H1 (cell line): ENCODE data around the gene NCBP1. TPM values are rescaled to one million over a fixed set of nuclear protein-coding genes. Genes with fewer than 3 reads are reported as not detected.

Experiments
- CHD2 ChIP-seq: IDR thresholded peaks from 2 replicates; pipeline ENCODE4 v1.6.1; 2012; ENCODE audit warnings: low read length, improper control_type of control experiment
- CHD7 ChIP-seq: fragments of 300-600 bp; sonication (generic); IDR thresholded peaks from 2 replicates; pipeline ENCODE4 v1.7.1; 2012; ENCODE audit warnings: low read length, moderate library complexity, mild to moderate bottlenecking, inconsistent platforms; ENCODE audit not compliant: insufficient replicate concordance
- EGR1 ChIP-seq: IDR thresholded peaks from 2 replicates; pipeline ENCODE4 v1.6.1; 2011; ENCODE audit warnings: low read depth, low read length, borderline replicate concordance
- GABPA ChIP-seq: IDR thresholded peaks from 2 replicates; pipeline ENCODE4 v1.6.1; 2011; ENCODE audit warnings: mild to moderate bottlenecking, low read length, moderate library complexity, borderline replicate concordance; ENCODE audit not compliant: insufficient read depth
- MAX ChIP-seq: IDR thresholded peaks from 2 replicates; pipeline ENCODE4 v1.6.1; 2012; ENCODE audit warnings: inconsistent platforms
- NRF1 ChIP-seq: IDR thresholded peaks from 2 replicates; pipeline ENCODE4 v1.6.1; 2011; ENCODE audit warnings: mild to moderate bottlenecking, low read depth, low read length, improper control_type of control experiment
- POLR2A ChIP-seq, 2 experiments: IDR thresholded peaks; 1 replicate in 1 of 2; 2 replicates in 1 of 2; pipeline ENCODE4 v1.6.1; 2011; ENCODE audit warnings: low read depth in 2 of 2, low read length in 2 of 2, mild to moderate bottlenecking in 2 of 2; ENCODE audit errors: control extremely low read depth in 1 of 2
- SIX5 ChIP-seq: IDR thresholded peaks from 2 replicates; pipeline ENCODE4 v1.6.1; 2011; ENCODE audit warnings: mild to moderate bottlenecking, low read depth, low read length
- polyA plus RNA-seq, 7 experiments: library from polyadenylated mRNA; depleted of rRNA in 3 of 7; stranded (reverse) in 5 of 7; unstranded in 2 of 7; fragments of >200 nt in 5 of 7; fragments of 200-250 nt in 2 of 7; gene quantifications; 1 replicate in 5 of 7; 2 replicates in 1 of 7; 4 replicates in 1 of 7; pipeline versions ENCODE4 v1.2.1 to v1.2.3, GENCODE V29; 2011 to 2013; ENCODE audit warnings: missing spikeins in 2 of 7, mixed read lengths in 2 of 7
- total RNA-seq: library from RNA; stranded (reverse); fragmentation: NEBNext Ultra II Directional; extraction: Animal tissue kit (Norgen Biotek cat#: 25700); gene quantifications from 2 replicates; pipeline ENCODE4 v1.2.1, GENCODE V29; 2021

Gene NCBP1
- total and polyA plus RNA-seq, 2 of the 8 experiments (the other 6 are each of a cell fraction or from before 2014, with no cell fraction given), result 14.7 to 54.0 TPM

GRCh38 chr9:97721396-97721795 is 87.8 kb downstream of the NCBP1 start (continued):
- TF ChIP-seq CHD7 (no peak), POLR2A (IDR thresholded peaks at IDR 0.05; ENCODE audit: control extremely low read depth in 1 of 2, low read depth in 2 of 2, low read length in 2 of 2) (no peak), EGR1 (no peak), CHD2 (no peak), NRF1 (no peak), GABPA (no peak), SIX5 (no peak), MAX (no peak)
